Measurements from ENCODE around the gene MBD3.

GRCh38 chr19:1587872-1588271 is 4.8 kb downstream of the MBD3 start:
- TF ChIP-seq CTCF (IDR thresholded peaks at IDR 0.05), result no peak
- no peak for TF ChIP-seq EZH2 (IDR thresholded peaks at IDR 0.05)
